OCI-LY7 (cell line): Measurements from ENCODE around the gene ODC1. TPM values are rescaled to one million over a fixed set of nuclear protein-coding genes. Genes with fewer than 3 reads are reported as not detected.

Experiments used
- BruUV-seq: library from RNA; stranded (reverse); fragments of 400-500 nt; replicated peaks from 2 replicates; lab custom pipeline; 2021; lab: Mats Ljungman, UMichigan
- CTCF ChIA-PET: fragments of 300-600 bp; sonication (Branson Sonifier 250); formaldehyde crosslinking; loops from one replicate; lab custom pipeline; 2022; ENCODE audit warnings: antibody characterized with exemption; ENCODE audit not compliant: unreplicated experiment; lab: Charles Lee
- POLR2A ChIA-PET: fragments of 300-600 bp; sonication (Branson Sonifier 250); formaldehyde crosslinking; loops from one replicate; lab custom pipeline; 2022; ENCODE audit warnings: antibody characterized with exemption; lab: Charles Lee
- DNase-seq: peaks from one replicate; pipeline ENCODE4 v3.0.0-alpha.2; 2015; ENCODE audit warnings: low spot score
- H2AFZ ChIP-seq: fragments of 200-600 bp; sonication (generic), shearing (Covaris generic); 2 replicates; pipeline ENCODE4 v1.6.1; 2014; ENCODE audit warnings: mild to moderate bottlenecking, antibody characterized with exemption, low read length, moderate library complexity
- H3K27ac ChIP-seq: fragments of 200-600 bp; sonication (generic); 2 replicates; pipeline ENCODE4 v1.5.1; 2014; ENCODE audit warnings: mixed run types, low read depth, mild to moderate bottlenecking, moderate library complexity, low read length, inconsistent platforms; ENCODE audit not compliant: poor library complexity, severe bottlenecking
- H3K36me3 ChIP-seq: fragments of 200-600 bp; sonication (generic); 2 replicates; pipeline ENCODE4 v1.6.1; 2014; ENCODE audit warnings: mild to moderate bottlenecking, antibody characterized with exemption, low read length, moderate library complexity, mixed read lengths; ENCODE audit not compliant: insufficient read depth
- H3K4me1 ChIP-seq: fragments of 200-600 bp; sonication (generic); 2 replicates; pipeline ENCODE4 v1.5.1; 2014; ENCODE audit warnings: mild to moderate bottlenecking, low read length; ENCODE audit not compliant: insufficient read depth, poor library complexity, severe bottlenecking
- H3K4me2 ChIP-seq: fragments of 200-600 bp; sonication (generic); 2 replicates; pipeline ENCODE4 v1.6.1; 2014; ENCODE audit warnings: mild to moderate bottlenecking, low read length
- H3K4me3 ChIP-seq: fragments of 200-600 bp; sonication (generic); 2 replicates; pipeline ENCODE4 v1.5.1; 2014; ENCODE audit warnings: mild to moderate bottlenecking, low read depth, low read length; ENCODE audit not compliant: poor library complexity, severe bottlenecking
- H3K79me2 ChIP-seq: fragments of 200-600 bp; sonication (generic); 2 replicates; pipeline ENCODE4 v1.6.1; 2016; ENCODE audit warnings: low read depth, mild to moderate bottlenecking, low read length, moderate library complexity, mixed read lengths; ENCODE audit not compliant: insufficient read depth
- H3K9me2 ChIP-seq: fragments of 200-600 bp; sonication (generic); 2 replicates; pipeline ENCODE4 v1.6.1; 2016; ENCODE audit warnings: mild to moderate bottlenecking, low read length, mixed read lengths; ENCODE audit not compliant: insufficient read depth
- H3K9me3 ChIP-seq: fragments of 200-600 bp; sonication (generic); 2 replicates; pipeline ENCODE4 v1.6.1; 2014; ENCODE audit warnings: mild to moderate bottlenecking, mixed run types, low read length, mixed read lengths
- H4K20me1 ChIP-seq: fragments of 200-600 bp; sonication (generic); 2 replicates; pipeline ENCODE4 v1.6.1; 2014; ENCODE audit warnings: mild to moderate bottlenecking, antibody characterized with exemption, low read length, moderate library complexity, mixed read lengths; ENCODE audit not compliant: insufficient read depth
- EZH2phosphoT487 ChIP-seq: fragments of 200-600 bp; sonication (generic); IDR thresholded peaks from 2 replicates; pipeline ENCODE4 v1.6.1; 2018; ENCODE audit warnings: low read depth, borderline replicate concordance, mild to moderate bottlenecking, mixed run types, antibody characterized with exemption, low read length, moderate library complexity, mixed read lengths
- intact Hi-C: fragments of 100-400 bp; cut with micrococcal nuclease; formaldehyde crosslinking; loops from one replicate; pipeline ENCODE4 v1.10.0; 2022; ENCODE audit not compliant: unreplicated experiment
- total RNA-seq, 2 experiments: library from RNA; depleted of rRNA in 1 of 2; stranded (reverse); fragments of >200 nt in 1 of 2; shearing (Covaris generic) in 1 of 2; gene quantifications; 2 replicates each; pipeline ENCODE4 v1.2.3, GENCODE V29; 2014 to 2022
- TF ChIP-seq, protein P1 (sequence below): fragments of 200-600 bp; sonication (generic); conservative IDR thresholded peaks from 2 replicates; pipeline ENCODE4 v1.5.1; 2014; ENCODE audit warnings: mild to moderate bottlenecking, antibody characterized with exemption, low read length, moderate library complexity, mixed read lengths

ODC1 gene
- total RNA-seq, 2 experiments from 2014 or later: 256 to 273 TPM

DNA sequence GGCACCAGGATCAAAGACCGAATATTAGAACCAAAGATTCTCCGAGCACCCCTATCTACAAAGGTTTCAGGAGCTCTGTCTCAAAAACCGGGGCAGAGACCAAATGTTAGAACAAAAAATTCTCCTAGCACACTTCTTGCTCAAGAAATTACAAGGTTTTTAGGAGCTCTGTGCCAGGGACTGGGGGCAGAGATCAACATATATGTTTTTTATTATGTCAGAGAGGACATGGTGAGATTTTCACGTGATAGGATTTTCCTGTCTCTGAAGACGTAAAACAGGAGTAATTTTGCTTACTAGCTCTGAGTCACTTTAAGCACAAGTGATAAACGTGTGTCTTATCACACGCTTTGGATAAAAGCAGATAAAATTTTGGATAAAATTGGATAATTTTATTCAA, 34.8 kb upstream of the ODC1 start:
- no peaks in the 10 kb centered on the region for H3K9me3 ChIP-seq
- DNase-seq: no peak
- intact Hi-C loops: no loop called here

GRCh38 chr2:10482460-10482859, 34.3 kb upstream of the ODC1 start:
- Histone ChIP-seq H3K79me2 (no peaks in the 10 kb centered on the region), H3K4me2 (no peak overlapping the region), H3K4me1 (no peaks in the 10 kb centered on the region), H4K20me1 (no peaks in the 10 kb centered on the region), H3K27ac (no peak overlapping the region), H2AFZ (no peak overlapping the region), H3K4me3 (no peak overlapping the region), H3K9me2 (no peaks in the 10 kb centered on the region), H3K9me3 (no peaks in the 10 kb centered on the region), H3K36me3 (no peaks in the 10 kb centered on the region)
- no TSS peak for BruUV-seq
- intact Hi-C loops: no loop called here
- POLR2A ChIA-PET: interaction anchor here (0.7 to 1.2 kb wide), 2 partner anchors 11 to 12 kb away, joined by 3 to 4 read pairs; no protein-coding TSS in a partner anchor
- TF ChIP-seq EZH2phosphoT487: no peak
- TF ChIP-seq, protein P1, sequence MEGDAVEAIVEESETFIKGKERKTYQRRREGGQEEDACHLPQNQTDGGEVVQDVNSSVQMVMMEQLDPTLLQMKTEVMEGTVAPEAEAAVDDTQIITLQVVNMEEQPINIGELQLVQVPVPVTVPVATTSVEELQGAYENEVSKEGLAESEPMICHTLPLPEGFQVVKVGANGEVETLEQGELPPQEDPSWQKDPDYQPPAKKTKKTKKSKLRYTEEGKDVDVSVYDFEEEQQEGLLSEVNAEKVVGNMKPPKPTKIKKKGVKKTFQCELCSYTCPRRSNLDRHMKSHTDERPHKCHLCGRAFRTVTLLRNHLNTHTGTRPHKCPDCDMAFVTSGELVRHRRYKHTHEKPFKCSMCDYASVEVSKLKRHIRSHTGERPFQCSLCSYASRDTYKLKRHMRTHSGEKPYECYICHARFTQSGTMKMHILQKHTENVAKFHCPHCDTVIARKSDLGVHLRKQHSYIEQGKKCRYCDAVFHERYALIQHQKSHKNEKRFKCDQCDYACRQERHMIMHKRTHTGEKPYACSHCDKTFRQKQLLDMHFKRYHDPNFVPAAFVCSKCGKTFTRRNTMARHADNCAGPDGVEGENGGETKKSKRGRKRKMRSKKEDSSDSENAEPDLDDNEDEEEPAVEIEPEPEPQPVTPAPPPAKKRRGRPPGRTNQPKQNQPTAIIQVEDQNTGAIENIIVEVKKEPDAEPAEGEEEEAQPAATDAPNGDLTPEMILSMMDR: no peak
- CTCF ChIA-PET: no interaction called here
- DNase-seq: no peak

More for the DNA sequence above, 34.8 kb upstream of the ODC1 start:
- H3K9me2 ChIP-seq: no peaks in the 10 kb centered on the region
- POLR2A ChIA-PET: no interaction called here
- no peak overlapping the region for H3K4me3 ChIP-seq
- CTCF ChIA-PET: no interaction called here
- no peaks in the 10 kb centered on the region for H3K79me2 ChIP-seq
- H3K4me1 ChIP-seq: no peaks in the 10 kb centered on the region
- H2AFZ ChIP-seq: no peak overlapping the region
- H3K27ac ChIP-seq: no peak overlapping the region
- no peaks in the 10 kb centered on the region for H4K20me1 ChIP-seq
- TF ChIP-seq, protein P1: no peak
- TF ChIP-seq EZH2phosphoT487: no peak
- BruUV-seq: no TSS peak
- no peak overlapping the region for H3K4me2 ChIP-seq
- H3K36me3 ChIP-seq: no peaks in the 10 kb centered on the region

DNA sequence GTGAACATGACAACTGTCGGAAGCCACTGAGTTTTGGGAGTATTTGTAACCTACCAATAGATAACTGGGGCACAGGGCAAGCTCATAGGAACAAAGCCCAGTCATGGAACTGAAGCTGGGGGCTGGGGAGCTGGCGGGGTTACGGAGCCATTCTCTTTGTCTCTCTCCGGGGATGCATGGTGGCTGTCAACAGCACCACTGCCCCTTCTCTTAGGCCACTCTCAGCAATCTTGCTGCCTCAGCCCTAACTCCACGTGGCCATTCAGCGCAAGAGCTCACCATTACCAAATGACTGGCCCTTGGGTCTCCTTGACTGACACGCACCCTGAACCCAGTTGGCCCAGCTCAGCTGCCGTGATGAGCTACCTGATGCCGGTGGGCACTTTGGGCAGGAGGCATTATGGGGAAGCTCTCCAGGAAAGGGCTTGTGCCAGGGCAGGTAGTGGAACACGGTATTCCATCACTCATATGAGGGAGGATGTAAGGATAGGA, 33.6 kb upstream of the ODC1 start:
- H2AFZ ChIP-seq: no peak overlapping the region
- H3K4me1 ChIP-seq: no peaks in the 10 kb centered on the region
- no peak overlapping the region for H3K27ac ChIP-seq
- H3K4me3 ChIP-seq: no peak overlapping the region
- no peak overlapping the region for H3K4me2 ChIP-seq
- H3K9me3 ChIP-seq: no peaks in the 10 kb centered on the region
- intact Hi-C loops: no loop called here
- ChIA-PET CTCF (no interaction called here), POLR2A (interaction anchor here (1.2 kb wide), 1 partner anchor 10 kb away, joined by 3 read pairs; no protein-coding TSS in a partner anchor)
- H4K20me1 ChIP-seq: no peaks in the 10 kb centered on the region
- no peak for DNase-seq
- no TSS peak for BruUV-seq
- H3K9me2 ChIP-seq: no peaks in the 10 kb centered on the region
- no peaks in the 10 kb centered on the region for H3K79me2 ChIP-seq
- H3K36me3 ChIP-seq: no peaks in the 10 kb centered on the region
- TF ChIP-seq, protein P1: no peak
- no peak for TF ChIP-seq EZH2phosphoT487
